ENCODE measurements around the gene FOXQ1. TPM values are rescaled to one million over a fixed set of nuclear protein-coding genes. Genes with fewer than 3 reads are reported as not detected.
A peak's percentile ranks its signal among the peaks of the same experiment; 100 is the strongest.

Gene FOXQ1
- polyA plus RNA-seq, 4 donors: 0.54 to 2.5 (median 1.5) TPM

- peaks cover 2 to 45% (median 5%) of the 10 kb centered on the region in 3 donors for H3K4me1 ChIP-seq (ENCODE audit: control insufficient read depth in 3 of 3, insufficient read depth in 2 of 3, low read depth in 1 of 3, low read length in 2 of 3)
- H3K4me3 ChIP-seq (ENCODE audit: low read depth in 1 of 3, low read length in 3 of 3): no peak overlapping the region
- 25 to 56% (median 36%) methylated on average over 8 of the region's 8 CpGs for WGBS, 3 donors
- H3K27ac ChIP-seq (ENCODE audit: low read depth in 1 of 3, low read length in 2 of 3): peak overlapping the region in 1 of 3 donors; percentile 60
- no peaks in the 10 kb centered on the region for H3K27me3 ChIP-seq (ENCODE audit: control insufficient read depth in 3 of 3, insufficient read depth in 3 of 3, low read length in 3 of 3)
- H3K9me3 ChIP-seq (ENCODE audit: control insufficient read depth in 2 of 2, insufficient read depth in 1 of 2, low read depth in 1 of 2, low read length in 1 of 2): peaks cover 0 to 6% of the 10 kb centered on the region in 2 donors
- FAIRE-seq (no peak), DNase-seq (peak; percentile 80 to 83)
- H3K36me3 ChIP-seq (ENCODE audit: control insufficient read depth in 3 of 3, insufficient read depth in 2 of 3, low read depth in 1 of 3, low read length in 3 of 3): no peaks in the 10 kb centered on the region
Observed at GRCh38 chr6:1267057-1267732, 44.7 kb upstream of the FOXQ1 start.

DNA sequence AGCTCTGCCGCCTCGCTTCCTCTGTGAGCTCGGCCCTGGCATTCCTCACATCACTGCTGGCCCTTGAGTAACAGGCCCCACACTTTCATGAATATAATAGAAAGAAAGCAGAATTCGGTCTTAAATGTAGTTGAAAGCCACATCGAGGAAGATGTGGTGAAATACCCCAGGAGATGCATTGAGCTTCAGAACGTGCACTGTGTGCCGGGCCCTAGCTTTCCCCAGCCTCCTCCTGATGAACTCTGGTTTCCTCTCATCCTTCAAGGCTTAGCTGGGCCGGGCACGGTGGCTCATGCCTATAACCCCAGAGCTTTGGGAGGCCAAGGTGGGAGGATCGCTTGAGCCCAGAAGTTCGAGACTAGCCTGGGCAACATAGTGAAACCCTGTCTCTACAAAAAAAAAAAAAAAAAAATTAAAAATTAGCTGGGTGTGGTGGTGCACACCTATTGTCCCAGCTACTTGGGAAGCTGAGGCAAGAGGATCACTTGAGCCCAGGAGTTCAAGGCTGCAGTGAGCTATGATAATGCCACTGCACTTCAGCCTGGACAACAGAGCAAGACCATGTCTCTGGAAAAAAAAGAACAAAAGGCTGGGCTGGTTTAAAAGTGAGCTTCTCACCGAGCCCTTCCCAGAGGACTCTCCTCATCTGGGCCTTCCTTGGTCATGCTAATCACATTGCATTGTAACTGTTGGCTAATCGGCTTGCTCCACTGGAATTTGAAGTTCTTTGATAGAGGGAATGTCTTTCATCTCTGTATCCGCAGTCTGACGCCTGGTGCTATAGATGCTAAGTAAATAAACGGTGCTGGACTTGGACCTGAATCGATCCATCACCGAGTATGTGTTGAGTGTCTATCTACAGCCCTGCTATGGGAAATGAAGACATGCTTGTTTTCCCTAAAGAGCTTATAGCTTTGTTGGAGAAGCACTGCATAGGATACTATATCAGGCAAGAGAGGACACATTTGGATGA is 43.8 kb upstream of the FOXQ1 start:
- peak overlapping the region in 1 of 3 donors; percentile 60 for H3K27ac ChIP-seq (ENCODE audit: low read depth in 1 of 3, low read length in 2 of 3)
- H3K9me3 ChIP-seq (ENCODE audit: control insufficient read depth in 2 of 2, insufficient read depth in 1 of 2, low read depth in 1 of 2, low read length in 1 of 2): peaks cover 0 to 14% of the 10 kb centered on the region in 2 donors
- FAIRE-seq (no peak), DNase-seq (peak; percentile 89 to 96)
- H3K27me3 ChIP-seq (ENCODE audit: control insufficient read depth in 3 of 3, insufficient read depth in 3 of 3, low read length in 3 of 3): no peaks in the 10 kb centered on the region
- H3K36me3 ChIP-seq (ENCODE audit: control insufficient read depth in 3 of 3, insufficient read depth in 2 of 3, low read depth in 1 of 3, low read length in 3 of 3): no peaks in the 10 kb centered on the region
- no peak overlapping the region for H3K4me3 ChIP-seq (ENCODE audit: low read depth in 1 of 3, low read length in 3 of 3)
- peaks cover 2 to 41% (median 5%) of the 10 kb centered on the region in 3 donors for H3K4me1 ChIP-seq (ENCODE audit: control insufficient read depth in 3 of 3, insufficient read depth in 2 of 3, low read depth in 1 of 3, low read length in 2 of 3)
- WGBS, 3 donors: 64 to 77% (median 65%) methylated on average over 18 of the region's 18 CpGs

GRCh38 chr6:1271071-1271763 is 40.7 kb upstream of the FOXQ1 start:
- H3K9me3 ChIP-seq (ENCODE audit: control insufficient read depth in 2 of 2, insufficient read depth in 1 of 2, low read depth in 1 of 2, low read length in 1 of 2): peaks cover 0 to 23% of the 10 kb centered on the region in 2 donors
- H3K36me3 ChIP-seq (ENCODE audit: control insufficient read depth in 3 of 3, insufficient read depth in 2 of 3, low read depth in 1 of 3, low read length in 3 of 3): no peaks in the 10 kb centered on the region
- no peaks in the 10 kb centered on the region for H3K27me3 ChIP-seq (ENCODE audit: control insufficient read depth in 3 of 3, insufficient read depth in 3 of 3, low read length in 3 of 3)
- H3K4me1 ChIP-seq (ENCODE audit: control insufficient read depth in 3 of 3, insufficient read depth in 2 of 3, low read depth in 1 of 3, low read length in 2 of 3): peaks cover 2 to 25% (median 5%) of the 10 kb centered on the region in 3 donors
- WGBS, 3 donors: 84 to 92% (median 88%) methylated on average over 11 of the region's 11 CpGs
- FAIRE-seq (no peak), DNase-seq (no peak)
- H3K4me3 ChIP-seq (ENCODE audit: low read depth in 1 of 3, low read length in 3 of 3): no peak overlapping the region
- H3K27ac ChIP-seq (ENCODE audit: low read depth in 1 of 3, low read length in 2 of 3): no peak overlapping the region

DNA sequence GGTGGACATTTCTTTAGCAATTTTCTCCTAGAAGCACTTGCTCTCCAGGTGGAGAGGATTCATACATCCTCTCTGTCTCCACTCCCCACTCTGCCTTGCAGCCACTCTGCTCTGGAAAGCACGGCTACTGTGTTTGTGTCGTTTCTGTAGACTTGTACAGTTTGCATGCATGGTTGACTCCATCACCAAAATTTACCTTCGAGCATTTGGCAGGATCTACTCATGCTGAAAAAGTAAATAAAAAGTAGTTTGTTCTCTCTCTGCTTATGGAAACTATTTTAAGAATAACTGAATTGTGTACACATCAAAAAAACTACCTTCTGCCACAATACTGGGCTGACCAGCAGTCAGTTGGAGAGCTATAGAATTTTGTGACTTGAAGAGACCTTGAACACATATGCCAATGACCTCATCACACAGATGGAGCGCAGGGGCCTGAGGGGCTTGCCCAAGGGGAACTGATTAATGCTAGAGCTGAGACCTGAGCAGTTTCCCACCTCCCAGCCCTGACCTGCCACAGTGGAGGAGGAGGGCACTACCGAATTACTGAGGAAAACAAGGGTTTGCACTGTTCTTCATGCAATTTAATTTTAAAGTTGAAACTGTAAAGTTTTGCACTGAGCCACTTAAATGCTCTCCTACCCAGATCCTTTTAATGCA is 33.7 kb upstream of the FOXQ1 start:
- 77 to 84% (median 78%) methylated on average over 5 of the region's 5 CpGs for WGBS, 3 donors
- no peak for DNase-seq
- peaks cover 0 to 6% (median 0%) of the 10 kb centered on the region in 3 donors for H3K4me1 ChIP-seq (ENCODE audit: control insufficient read depth in 3 of 3, insufficient read depth in 2 of 3, low read depth in 1 of 3, low read length in 2 of 3)
- no peaks in the 10 kb centered on the region for H3K27me3 ChIP-seq (ENCODE audit: control insufficient read depth in 3 of 3, insufficient read depth in 3 of 3, low read length in 3 of 3)
- H3K9me3 ChIP-seq (ENCODE audit: control insufficient read depth in 2 of 2, insufficient read depth in 1 of 2, low read depth in 1 of 2, low read length in 1 of 2): peaks cover 0 to 8% of the 10 kb centered on the region in 2 donors
- no peaks in the 10 kb centered on the region for H3K36me3 ChIP-seq (ENCODE audit: control insufficient read depth in 3 of 3, insufficient read depth in 2 of 3, low read depth in 1 of 3, low read length in 3 of 3)
- FAIRE-seq: no peak
- no peak overlapping the region for H3K4me3 ChIP-seq (ENCODE audit: low read depth in 1 of 3, low read length in 3 of 3)
- H3K27ac ChIP-seq (ENCODE audit: low read depth in 1 of 3, low read length in 2 of 3): no peak overlapping the region

- Histone ChIP-seq H3K9me3 (ENCODE audit: control insufficient read depth in 2 of 2, insufficient read depth in 1 of 2, low read depth in 1 of 2, low read length in 1 of 2) (peaks cover 0 to 8% of the 10 kb centered on the region in 2 donors), H3K27me3 (ENCODE audit: control insufficient read depth in 3 of 3, insufficient read depth in 3 of 3, low read length in 3 of 3) (no peaks in the 10 kb centered on the region), H3K36me3 (ENCODE audit: control insufficient read depth in 3 of 3, insufficient read depth in 2 of 3, low read depth in 1 of 3, low read length in 3 of 3) (no peaks in the 10 kb centered on the region), H3K4me1 (ENCODE audit: control insufficient read depth in 3 of 3, insufficient read depth in 2 of 3, low read depth in 1 of 3, low read length in 2 of 3) (peaks cover 0 to 8% (median 0%) of the 10 kb centered on the region in 3 donors), H3K4me3 (ENCODE audit: low read depth in 1 of 3, low read length in 3 of 3) (no peak overlapping the region), H3K27ac (ENCODE audit: low read depth in 1 of 3, low read length in 2 of 3) (no peak overlapping the region)
- FAIRE-seq (no peak), DNase-seq (no peak)
- WGBS, 3 donors: 88 to 96% (median 90%) methylated on average over 4 of the region's 4 CpGs
Observed at GRCh38 chr6:1279065-1279464, 32.8 kb upstream of the FOXQ1 start.

DNA sequence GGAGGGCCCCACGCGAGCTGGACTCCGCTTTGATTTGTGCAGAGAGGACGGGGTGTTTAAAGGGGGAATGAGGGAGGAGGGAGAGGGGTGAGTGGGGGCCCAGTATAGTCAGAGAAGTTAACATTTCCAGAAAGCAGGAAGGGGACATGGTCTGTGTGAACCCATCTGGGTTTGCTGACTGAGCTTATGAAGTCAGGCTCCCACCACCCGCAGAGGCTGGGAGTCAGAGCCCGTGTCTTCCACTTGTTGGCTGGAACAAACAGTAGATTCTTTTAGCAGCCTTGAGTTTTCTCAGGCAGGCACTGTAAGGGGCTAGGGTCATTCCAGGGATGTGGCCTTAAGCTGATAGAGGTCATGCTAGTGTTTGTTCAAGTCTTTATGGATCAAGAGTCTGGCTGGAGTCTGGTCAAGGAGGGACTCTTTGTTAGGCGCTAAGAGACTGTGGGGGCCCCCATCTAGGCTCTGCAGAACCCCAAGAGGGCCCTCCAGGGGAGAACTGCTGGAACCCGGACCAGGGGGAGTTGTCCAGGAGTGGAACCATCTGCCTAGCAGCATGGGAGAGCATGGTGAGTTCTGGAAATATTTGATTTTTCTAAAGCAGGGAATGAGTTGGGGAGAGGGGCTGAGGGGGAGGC is 31.1 kb upstream of the FOXQ1 start:
- DNase-seq (no peak), FAIRE-seq (no peak)
- Histone ChIP-seq H3K4me1 (ENCODE audit: control insufficient read depth in 3 of 3, insufficient read depth in 2 of 3, low read depth in 1 of 3, low read length in 2 of 3) (peaks cover 0 to 11% (median 0%) of the 10 kb centered on the region in 3 donors), H3K27me3 (ENCODE audit: control insufficient read depth in 3 of 3, insufficient read depth in 3 of 3, low read length in 3 of 3) (no peaks in the 10 kb centered on the region), H3K9me3 (ENCODE audit: control insufficient read depth in 2 of 2, insufficient read depth in 1 of 2, low read depth in 1 of 2, low read length in 1 of 2) (no peaks in the 10 kb centered on the region), H3K27ac (ENCODE audit: low read depth in 1 of 3, low read length in 2 of 3) (no peak overlapping the region), H3K4me3 (ENCODE audit: low read depth in 1 of 3, low read length in 3 of 3) (no peak overlapping the region), H3K36me3 (ENCODE audit: control insufficient read depth in 3 of 3, insufficient read depth in 2 of 3, low read depth in 1 of 3, low read length in 3 of 3) (no peaks in the 10 kb centered on the region)
- WGBS, 3 donors: 88 to 91% (median 89%) methylated on average over 8 of the region's 8 CpGs

DNA sequence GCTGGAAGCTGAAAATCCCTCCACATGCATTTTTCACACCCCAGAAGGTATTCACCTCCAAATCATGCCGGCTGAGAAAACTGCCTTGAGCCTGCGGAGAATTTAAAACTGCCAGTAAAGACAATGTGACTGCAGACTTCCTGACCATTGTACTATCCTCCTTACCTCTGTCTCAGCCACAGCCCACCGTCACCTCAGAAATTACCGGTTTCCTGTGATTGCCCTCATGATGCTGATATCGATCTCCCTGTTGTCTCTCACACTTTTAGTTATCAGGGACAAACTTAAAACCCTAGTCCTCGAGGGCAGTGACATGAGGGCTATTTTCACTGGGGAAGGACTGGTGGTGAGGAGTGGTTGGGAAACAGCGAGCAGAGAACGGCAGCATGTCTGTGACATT is 30.2 kb upstream of the FOXQ1 start:
- Histone ChIP-seq H3K9me3 (ENCODE audit: control insufficient read depth in 2 of 2, insufficient read depth in 1 of 2, low read depth in 1 of 2, low read length in 1 of 2) (no peaks in the 10 kb centered on the region), H3K27ac (ENCODE audit: low read depth in 1 of 3, low read length in 2 of 3) (no peak overlapping the region), H3K27me3 (ENCODE audit: control insufficient read depth in 3 of 3, insufficient read depth in 3 of 3, low read length in 3 of 3) (no peaks in the 10 kb centered on the region), H3K36me3 (ENCODE audit: control insufficient read depth in 3 of 3, insufficient read depth in 2 of 3, low read depth in 1 of 3, low read length in 3 of 3) (peaks cover 0 to 2% (median 0%) of the 10 kb centered on the region in 3 donors), H3K4me3 (ENCODE audit: low read depth in 1 of 3, low read length in 3 of 3) (no peak overlapping the region), H3K4me1 (ENCODE audit: control insufficient read depth in 3 of 3, insufficient read depth in 2 of 3, low read depth in 1 of 3, low read length in 2 of 3) (peaks cover 0 to 11% (median 0%) of the 10 kb centered on the region in 3 donors)
- DNase-seq (no peak), FAIRE-seq (no peak)
- WGBS, 3 donors: 73 to 88% (median 74%) methylated on average over 8 of the region's 8 CpGs

All from small intestine (tissue), 7 donors.